GM06990 (cell line): ENCODE data around the gene IPO9.

Experiments used
- DNase-seq: peaks from one replicate; pipeline ENCODE4 v3.0.0-alpha.2; 2011; ENCODE audit not compliant: insufficient read length; ENCODE audit errors: extremely low read depth
- H3K27me3 ChIP-seq: replicated peaks from 2 replicates; pipeline ENCODE4 v1.6.0; 2011; ENCODE audit warnings: low read length; ENCODE audit not compliant: control insufficient read depth, insufficient read depth
- H3K36me3 ChIP-seq: 2 replicates; pipeline ENCODE4 v1.5.1; 2011; ENCODE audit warnings: low read length; ENCODE audit not compliant: control insufficient read depth, insufficient read depth
- H3K4me3 ChIP-seq: replicated peaks from 2 replicates; pipeline ENCODE4 v1.5.1; 2011; ENCODE audit warnings: low read depth, mild to moderate bottlenecking, control low read depth, low read length
- TF ChIP-seq, protein P1 (sequence below): IDR thresholded peaks from 2 replicates; pipeline ENCODE4 v1.5.1; 2011; ENCODE audit warnings: low read length, control low read depth, mild to moderate bottlenecking, inconsistent platforms; ENCODE audit not compliant: insufficient read depth, poor library complexity, severe bottlenecking

The IPO9 gene

DNA sequence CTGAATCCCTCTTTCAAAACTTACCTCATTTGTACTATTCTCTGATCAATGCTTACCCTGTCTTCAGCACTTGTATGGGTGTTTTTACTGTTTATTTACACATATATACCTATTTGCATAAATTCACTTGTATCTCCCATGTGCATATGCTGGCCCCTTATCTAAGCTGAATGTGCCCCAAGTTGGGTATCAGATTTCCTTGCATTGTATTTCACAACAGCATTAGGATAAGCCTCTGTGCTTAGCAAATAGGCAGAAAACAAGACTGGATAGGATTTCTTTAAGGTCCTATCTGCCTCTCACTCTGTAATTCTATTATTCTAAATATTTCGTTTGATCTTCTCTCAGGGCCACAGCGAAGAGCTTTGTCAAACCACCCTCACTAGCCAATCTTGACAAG is 45.9 kb upstream of the IPO9 start:
- H3K27me3 ChIP-seq, result peaks cover 2% of the 10 kb centered on the region
- TF ChIP-seq, protein P1, sequence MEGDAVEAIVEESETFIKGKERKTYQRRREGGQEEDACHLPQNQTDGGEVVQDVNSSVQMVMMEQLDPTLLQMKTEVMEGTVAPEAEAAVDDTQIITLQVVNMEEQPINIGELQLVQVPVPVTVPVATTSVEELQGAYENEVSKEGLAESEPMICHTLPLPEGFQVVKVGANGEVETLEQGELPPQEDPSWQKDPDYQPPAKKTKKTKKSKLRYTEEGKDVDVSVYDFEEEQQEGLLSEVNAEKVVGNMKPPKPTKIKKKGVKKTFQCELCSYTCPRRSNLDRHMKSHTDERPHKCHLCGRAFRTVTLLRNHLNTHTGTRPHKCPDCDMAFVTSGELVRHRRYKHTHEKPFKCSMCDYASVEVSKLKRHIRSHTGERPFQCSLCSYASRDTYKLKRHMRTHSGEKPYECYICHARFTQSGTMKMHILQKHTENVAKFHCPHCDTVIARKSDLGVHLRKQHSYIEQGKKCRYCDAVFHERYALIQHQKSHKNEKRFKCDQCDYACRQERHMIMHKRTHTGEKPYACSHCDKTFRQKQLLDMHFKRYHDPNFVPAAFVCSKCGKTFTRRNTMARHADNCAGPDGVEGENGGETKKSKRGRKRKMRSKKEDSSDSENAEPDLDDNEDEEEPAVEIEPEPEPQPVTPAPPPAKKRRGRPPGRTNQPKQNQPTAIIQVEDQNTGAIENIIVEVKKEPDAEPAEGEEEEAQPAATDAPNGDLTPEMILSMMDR, result no peak
- no peak for DNase-seq
- H3K36me3 ChIP-seq, result no peaks in the 10 kb centered on the region
- H3K4me3 ChIP-seq, result no peak overlapping the region

DNA sequence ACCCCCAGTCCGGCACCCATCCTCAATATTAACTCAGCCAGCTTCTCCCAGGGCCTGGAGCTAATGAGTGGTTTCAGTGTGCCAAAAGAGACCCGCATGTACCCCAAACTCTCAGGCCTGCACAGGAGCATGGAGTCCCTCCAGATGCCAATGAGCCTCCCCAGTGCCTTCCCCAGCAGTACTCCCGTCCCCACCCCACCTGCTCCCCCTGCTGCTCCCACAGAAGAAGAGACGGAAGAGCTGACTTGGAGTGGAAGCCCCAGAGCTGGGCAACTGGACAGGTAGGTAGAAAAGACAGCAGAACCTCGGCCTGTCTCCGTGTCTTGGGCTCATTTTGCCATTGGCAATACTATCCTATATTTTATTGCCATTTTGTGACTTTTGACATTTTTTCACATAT is 45.4 kb upstream of the IPO9 start:
- Histone ChIP-seq H3K4me3 (no peak overlapping the region), H3K27me3 (peaks cover 2% of the 10 kb centered on the region), H3K36me3 (no peaks in the 10 kb centered on the region)
- DNase-seq, result no peak
- TF ChIP-seq, protein P1, result peak; percentile 24

DNA sequence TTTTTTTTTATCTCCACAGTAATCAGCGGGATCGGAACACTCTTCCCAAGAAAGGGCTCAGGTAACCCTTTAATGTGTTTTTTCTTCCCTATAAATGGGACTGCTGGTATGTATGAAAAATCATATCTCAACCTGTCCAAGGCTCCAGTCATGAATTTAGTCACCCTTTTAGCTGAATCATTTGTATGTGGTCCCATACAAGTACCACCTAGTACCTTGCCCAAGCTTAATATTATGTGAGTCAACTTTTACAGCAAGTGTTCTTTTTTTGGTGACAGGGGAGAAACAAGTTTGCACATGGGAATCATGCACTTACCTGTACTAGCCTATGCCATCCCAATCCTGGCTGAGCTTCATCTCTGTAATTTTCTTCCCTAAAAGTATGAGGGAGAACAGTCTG is 43.7 kb upstream of the IPO9 start:
- no peak for DNase-seq
- TF ChIP-seq, protein P1, result no peak
- Histone ChIP-seq H3K36me3 (no peaks in the 10 kb centered on the region), H3K4me3 (no peak overlapping the region), H3K27me3 (peaks cover 2% of the 10 kb centered on the region)

DNA sequence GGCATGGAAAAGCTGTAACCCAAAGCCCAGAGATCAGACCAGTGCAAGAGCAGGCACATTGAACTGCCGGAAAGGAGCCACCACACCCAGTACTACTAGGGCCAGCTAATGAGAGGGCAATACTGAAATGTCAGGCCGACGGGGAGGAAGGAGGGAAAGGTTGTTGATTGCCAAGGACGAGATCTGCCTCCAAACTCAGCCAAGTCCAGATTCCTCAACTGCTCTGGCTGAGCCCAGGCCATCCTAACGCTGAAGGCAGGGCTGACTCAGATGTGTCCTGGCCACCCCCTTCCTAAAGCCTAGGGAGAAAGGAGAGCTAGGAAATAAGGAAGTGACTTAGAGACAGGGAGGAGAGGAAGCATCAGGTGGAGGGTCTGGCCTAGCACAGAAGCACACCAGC is 42.1 kb upstream of the IPO9 start:
- TF ChIP-seq, protein P1, result no peak
- no peaks in the 10 kb centered on the region for H3K36me3 ChIP-seq

DNA sequence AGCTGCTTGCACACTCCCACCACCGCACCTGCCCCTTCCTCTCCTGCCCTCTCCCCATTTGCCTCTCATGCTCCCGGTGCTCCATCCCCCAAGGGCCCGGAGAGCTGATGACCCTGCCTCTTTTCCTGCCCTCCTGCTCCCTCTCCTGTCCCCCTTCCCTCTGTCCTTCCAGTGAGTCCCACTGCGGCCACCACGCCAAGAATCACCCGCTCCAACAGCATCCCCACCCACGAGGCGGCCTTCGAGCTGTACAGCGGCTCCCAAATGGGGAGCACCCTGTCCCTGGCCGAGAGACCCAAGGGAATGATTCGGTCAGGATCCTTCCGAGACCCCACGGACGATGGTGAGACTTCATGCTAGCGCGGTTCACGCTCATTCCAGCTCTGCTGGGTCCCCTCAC is 40.7 kb upstream of the IPO9 start:
- H3K36me3 ChIP-seq, result no peaks in the 10 kb centered on the region

More for the DNA sequence above, 42.1 kb upstream of the IPO9 start:
- Histone ChIP-seq H3K4me3 (no peak overlapping the region), H3K27me3 (peaks cover 2% of the 10 kb centered on the region; the same call in 1 of the 2 replicates)
- DNase-seq, result no peak

More for the DNA sequence above, 40.7 kb upstream of the IPO9 start:
- Histone ChIP-seq H3K4me3 (no peak overlapping the region), H3K27me3 (peaks cover 2% of the 10 kb centered on the region; the same call in 1 of the 2 replicates)
- TF ChIP-seq, protein P1, result no peak
- no peak for DNase-seq
